ENCODE measurements around the gene RASGRP1.
"Not testable (repeated sequence)": the region's sequence is repeated elsewhere in the genome, so short reads cannot be mapped to it uniquely, and the experiment has no call there.

The RASGRP1 gene

GRCh38 chr15:38564557-38565286 lies at the start of gene RASGRP1:
Gene RASGRP1 (minus strand): TSS chr15:38564814. CDS start chr15:38564628, 186 bp downstream.
- peak; percentile 92 for DNase-seq

GRCh38 chr15:38613085-38613484 lies 48.5 kb upstream of the RASGRP1 start:
- DNase-seq: no peak

GRCh38 chr15:38612159-38612863 lies 47.7 kb upstream of the RASGRP1 start:
- DNase-seq: peak; percentile 78

GRCh38 chr15:38611228-38611627 lies 46.6 kb upstream of the RASGRP1 start:
- DNase-seq: peak; percentile 83

GRCh38 chr15:38610748-38611147 lies 46.1 kb upstream of the RASGRP1 start:
- DNase-seq: peak; percentile 71

GRCh38 chr15:38609097-38609738 lies 44.6 kb upstream of the RASGRP1 start:
- DNase-seq: no peak

GRCh38 chr15:38608682-38609081 lies 44.1 kb upstream of the RASGRP1 start:
- no peak for DNase-seq

GRCh38 chr15:38605744-38606143 lies 41.1 kb upstream of the RASGRP1 start:
- no peak for DNase-seq

- DNase-seq: no peak
Observed at GRCh38 chr15:38603672-38604071, 39.1 kb upstream of the RASGRP1 start.

- no peak for DNase-seq
Observed at GRCh38 chr15:38602910-38603670, 38.5 kb upstream of the RASGRP1 start.

GRCh38 chr15:38600236-38600635 lies 35.6 kb upstream of the RASGRP1 start:
- DNase-seq: no peak

- DNase-seq: no peak
Observed at GRCh38 chr15:38598749-38599148, 34.1 kb upstream of the RASGRP1 start.

- DNase-seq: no peak
Observed at GRCh38 chr15:38597219-38597800, 32.7 kb upstream of the RASGRP1 start.

GRCh38 chr15:38593524-38593923 lies 28.9 kb upstream of the RASGRP1 start:
- no peak for DNase-seq

- DNase-seq: peak; percentile 43
Observed at GRCh38 chr15:38589502-38589901, 24.9 kb upstream of the RASGRP1 start.

- no peak for DNase-seq
Observed at GRCh38 chr15:38588672-38589071, 24.1 kb upstream of the RASGRP1 start.

- no peak for DNase-seq
Observed at GRCh38 chr15:38587214-38587613, 22.6 kb upstream of the RASGRP1 start.

- not testable (repeated sequence) for DNase-seq
Observed at GRCh38 chr15:38586005-38586404, 21.4 kb upstream of the RASGRP1 start.

GRCh38 chr15:38578626-38579025 lies 14.0 kb upstream of the RASGRP1 start:
- no peak for DNase-seq

- no peak for DNase-seq
Observed at GRCh38 chr15:38577424-38577987, 12.9 kb upstream of the RASGRP1 start.

- no peak for DNase-seq
Observed at GRCh38 chr15:38576837-38577236, 12.2 kb upstream of the RASGRP1 start.

GRCh38 chr15:38576261-38576660 lies 11.6 kb upstream of the RASGRP1 start:
- DNase-seq: no peak

All from activated CD4-positive, alpha-beta T cell treated with anti-CD3 and anti-CD28 coated beads, Interleukin-10, Interleukin-2, amounts not matched to agents 100 ng/mL and 50 ng/mL, durations not matched to agents 16 hours and 8 hours (primary cell).